Suprapubic skin (tissue), 4 donors: ENCODE measurements around the gene OSBPL3. TPM values are rescaled to one million over a fixed set of nuclear protein-coding genes. Genes with fewer than 3 reads are reported as not detected.

Experiments used
- DNase-seq, 2 donors: peaks; one replicate each; pipeline ENCODE4 v3.0.0-alpha.2; 2019; ENCODE audit warnings: low spot score in 2 of 2
- H3K27ac ChIP-seq: fragments of 200-600 bp; sonication (generic); one replicate; pipeline ENCODE4 v1.5.1; 2019
- H3K27me3 ChIP-seq: fragments of 200-600 bp; sonication (generic); one replicate; pipeline ENCODE4 v1.5.1; 2019
- H3K36me3 ChIP-seq: fragments of 200-600 bp; sonication (generic); one replicate; pipeline ENCODE4 v1.5.1; 2019
- H3K4me1 ChIP-seq: fragments of 200-600 bp; sonication (generic); one replicate; pipeline ENCODE4 v1.5.1; 2019
- H3K4me3 ChIP-seq: fragments of 200-600 bp; sonication (generic); one replicate; pipeline ENCODE4 v1.5.1; 2019; ENCODE audit warnings: mild to moderate bottlenecking
- H3K9me3 ChIP-seq: fragments of 200-600 bp; sonication (generic); one replicate; pipeline ENCODE4 v1.5.1; 2019
- EP300 ChIP-seq: sonication (generic); formaldehyde crosslinking; IDR thresholded peaks from one replicate; pipeline ENCODE4 v1.6.1; 2017; ENCODE audit warnings: antibody characterized with exemption
- POLR2A ChIP-seq, 2 donors: fragments of 450-650 bp; IDR thresholded peaks; one replicate each; pipeline ENCODE4 v1.6.1; 2017; ENCODE audit warnings: antibody characterized with exemption in 2 of 2, mild to moderate bottlenecking in 2 of 2, moderate library complexity in 2 of 2
- POLR2AphosphoS5 ChIP-seq, 3 donors: sonication (generic); formaldehyde crosslinking; IDR thresholded peaks; one replicate each; pipeline ENCODE4 v1.6.1; 2017; ENCODE audit warnings: antibody characterized with exemption in 3 of 3
- WGBS: methylation state at CpG from one replicate; pipeline ENCODE4 v1.1.5; 2018; 5-methylcytosine and 5-hydroxymethylcytosine counted together
- total RNA-seq, 4 donors: library from RNA; depleted of rRNA; stranded (reverse); fragments of >200 nt; gene quantifications; one replicate each; pipeline ENCODE4 v1.1.0, GENCODE V29; 2016
- TF ChIP-seq, protein P1 (sequence below), 2 donors: fragments of 200-600 bp in 1 of 2; fragments of 450-650 bp in 1 of 2; sonication (generic) in 1 of 2; IDR thresholded peaks; one replicate each; pipeline ENCODE4 v1.5.1; 2016 to 2019; ENCODE audit warnings: antibody characterized with exemption in 2 of 2, mild to moderate bottlenecking in 1 of 2, moderate library complexity in 1 of 2

OSBPL3 gene
- total RNA-seq, 4 donors from 2014 or later = 22.0 to 49.0 (median 27.3) TPM

DNA sequence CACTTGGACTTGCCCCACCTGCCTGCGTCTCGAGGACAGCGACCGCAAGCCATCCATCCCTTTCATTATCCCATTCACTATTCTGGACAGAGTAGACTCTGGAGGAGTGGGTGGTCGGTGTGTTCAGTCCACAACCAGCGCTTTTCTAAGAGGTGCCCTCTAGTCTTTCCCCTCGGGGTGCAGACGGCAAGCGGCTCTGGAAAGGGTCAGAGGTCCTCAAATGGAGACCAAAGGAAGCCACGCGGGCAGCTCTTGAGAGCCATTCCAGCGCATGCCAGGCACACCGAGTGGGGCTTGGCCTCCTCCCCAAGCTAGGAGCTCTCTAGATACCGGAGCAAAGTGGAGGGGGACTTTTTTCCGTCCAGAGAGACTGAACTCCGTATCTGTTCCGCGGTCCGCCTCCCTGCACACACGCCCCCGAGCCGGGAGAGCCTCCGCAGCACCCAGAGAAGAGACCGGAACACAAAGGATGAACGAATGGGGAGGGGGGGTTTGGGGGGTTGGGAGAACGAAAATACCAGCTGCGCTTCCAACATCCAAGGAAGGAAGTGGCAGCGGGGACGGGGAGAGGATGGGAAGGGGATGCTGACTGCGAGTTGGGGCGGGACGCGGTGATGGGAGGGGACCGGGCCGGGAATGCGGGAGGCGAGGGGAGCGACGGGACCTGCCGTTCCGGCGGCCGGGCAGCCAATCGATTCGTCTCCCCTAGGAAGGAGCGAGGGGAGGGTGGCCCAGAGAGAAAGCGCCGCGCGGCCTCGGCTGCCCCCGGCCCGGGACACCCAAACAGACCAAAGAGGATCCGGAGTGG lies 223.2 kb downstream of the OSBPL3 start:
- peak overlapping the region; percentile 70 for H3K27ac ChIP-seq
- TF ChIP-seq EP300 (no peak), POLR2A (IDR thresholded peaks at IDR 0.05) (no peak), POLR2AphosphoS5 (IDR thresholded peaks at IDR 0.05) (no peak)
- TF ChIP-seq, protein P1, sequence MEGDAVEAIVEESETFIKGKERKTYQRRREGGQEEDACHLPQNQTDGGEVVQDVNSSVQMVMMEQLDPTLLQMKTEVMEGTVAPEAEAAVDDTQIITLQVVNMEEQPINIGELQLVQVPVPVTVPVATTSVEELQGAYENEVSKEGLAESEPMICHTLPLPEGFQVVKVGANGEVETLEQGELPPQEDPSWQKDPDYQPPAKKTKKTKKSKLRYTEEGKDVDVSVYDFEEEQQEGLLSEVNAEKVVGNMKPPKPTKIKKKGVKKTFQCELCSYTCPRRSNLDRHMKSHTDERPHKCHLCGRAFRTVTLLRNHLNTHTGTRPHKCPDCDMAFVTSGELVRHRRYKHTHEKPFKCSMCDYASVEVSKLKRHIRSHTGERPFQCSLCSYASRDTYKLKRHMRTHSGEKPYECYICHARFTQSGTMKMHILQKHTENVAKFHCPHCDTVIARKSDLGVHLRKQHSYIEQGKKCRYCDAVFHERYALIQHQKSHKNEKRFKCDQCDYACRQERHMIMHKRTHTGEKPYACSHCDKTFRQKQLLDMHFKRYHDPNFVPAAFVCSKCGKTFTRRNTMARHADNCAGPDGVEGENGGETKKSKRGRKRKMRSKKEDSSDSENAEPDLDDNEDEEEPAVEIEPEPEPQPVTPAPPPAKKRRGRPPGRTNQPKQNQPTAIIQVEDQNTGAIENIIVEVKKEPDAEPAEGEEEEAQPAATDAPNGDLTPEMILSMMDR (IDR thresholded peaks at IDR 0.05) = no peak
- H3K27me3 ChIP-seq = peaks cover 16% of the 10 kb centered on the region
- peaks cover 21% of the 10 kb centered on the region for H3K4me1 ChIP-seq
- H3K4me3 ChIP-seq = peak overlapping the region; percentile 56
- no peaks in the 10 kb centered on the region for H3K9me3 ChIP-seq
- 9% methylated on average over 51 of the region's 54 CpGs for WGBS
- peak in 1 of 2 donors; percentile 82 for DNase-seq
- no peaks in the 10 kb centered on the region for H3K36me3 ChIP-seq

DNA sequence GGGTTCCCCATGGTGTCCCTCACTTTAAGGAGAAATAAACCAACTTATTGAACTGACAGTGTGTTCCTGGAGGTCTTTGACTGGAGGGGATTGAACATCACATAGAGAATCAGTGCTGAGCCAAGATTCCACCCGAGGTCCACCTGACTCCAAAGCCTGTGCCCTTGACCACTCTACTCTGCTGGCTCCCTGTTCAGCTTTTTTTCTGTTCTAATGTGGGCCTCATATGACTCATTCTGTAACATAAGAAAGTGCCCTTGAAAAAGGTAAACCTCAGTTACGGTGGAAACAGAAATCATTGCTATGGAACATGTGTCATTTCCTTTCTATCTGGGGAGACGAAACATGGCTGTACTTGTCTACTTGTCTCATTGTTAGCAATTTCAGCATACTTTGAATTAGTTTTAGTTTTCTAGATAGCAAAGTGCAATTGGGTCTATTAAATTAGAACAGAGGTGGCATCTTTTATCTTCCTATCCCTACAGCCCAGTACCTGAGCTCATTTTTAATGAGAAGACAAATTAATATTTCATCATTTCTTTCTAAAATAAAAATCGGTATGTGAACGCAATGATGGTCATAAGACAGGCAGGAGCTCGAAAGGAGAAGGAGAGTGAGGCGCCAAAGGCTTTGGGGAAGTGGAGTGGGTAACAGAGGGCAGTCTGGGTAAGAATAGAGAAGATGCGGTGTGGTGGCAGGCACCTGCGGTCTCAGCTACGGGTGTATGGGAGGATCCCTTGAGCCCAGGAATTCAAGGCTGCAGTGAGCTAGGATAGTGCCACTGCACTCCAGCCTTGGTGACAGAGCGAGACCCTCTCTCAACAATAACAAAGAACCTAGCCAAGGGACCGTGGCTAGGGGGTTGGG lies 224.2 kb downstream of the OSBPL3 start:
- Histone ChIP-seq H3K36me3 (no peaks in the 10 kb centered on the region), H3K4me3 (no peak overlapping the region), H3K27ac (no peak overlapping the region), H3K9me3 (no peaks in the 10 kb centered on the region), H3K4me1 (peaks cover 21% of the 10 kb centered on the region), H3K27me3 (peaks cover 16% of the 10 kb centered on the region)
- 83% methylated on average over 12 of the region's 12 CpGs for WGBS
- DNase-seq = no peak
- TF ChIP-seq, protein P1 (IDR thresholded peaks at IDR 0.05) = no peak
- TF ChIP-seq EP300 = no peak
- TF ChIP-seq POLR2AphosphoS5 (IDR thresholded peaks at IDR 0.05) = no peak
- TF ChIP-seq POLR2A (IDR thresholded peaks at IDR 0.05) = no peak

DNA sequence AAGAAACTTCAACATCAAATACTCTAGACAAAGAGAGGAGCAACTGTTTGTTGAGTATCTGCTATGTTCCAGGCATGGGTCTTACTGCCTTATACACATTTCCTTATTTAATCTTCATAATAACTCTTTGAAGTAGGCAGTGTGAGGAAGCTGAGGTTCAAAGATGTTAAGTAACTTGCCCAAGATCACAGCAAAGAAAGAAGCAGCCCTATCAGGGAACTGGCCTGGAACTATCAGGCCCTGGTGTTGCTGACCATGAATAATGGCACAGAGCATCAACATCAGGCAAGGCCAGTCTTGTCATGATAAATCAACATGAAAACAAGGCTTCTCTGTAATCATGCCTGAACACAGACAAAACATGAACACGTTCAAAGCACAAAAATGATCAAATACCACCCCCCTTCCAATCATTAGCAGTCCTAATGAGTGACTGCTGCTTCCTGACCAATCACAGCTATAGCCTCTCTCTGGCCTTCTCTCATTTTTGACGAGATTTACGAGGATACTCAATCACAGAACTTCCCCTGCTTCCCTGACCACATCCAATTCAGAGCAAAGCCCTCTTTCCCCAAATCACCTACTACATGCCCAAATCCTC lies 225.0 kb downstream of the OSBPL3 start:
- Histone ChIP-seq H3K4me1 (peaks cover 21% of the 10 kb centered on the region), H3K4me3 (no peak overlapping the region), H3K27me3 (peaks cover 16% of the 10 kb centered on the region), H3K9me3 (no peaks in the 10 kb centered on the region), H3K36me3 (no peaks in the 10 kb centered on the region), H3K27ac (no peak overlapping the region)
- TF ChIP-seq, protein P1 (IDR thresholded peaks at IDR 0.05) = no peak
- TF ChIP-seq POLR2A (IDR thresholded peaks at IDR 0.05) = no peak
- TF ChIP-seq POLR2AphosphoS5 (IDR thresholded peaks at IDR 0.05) = no peak
- no peak for TF ChIP-seq EP300
- 81% methylated on average over 3 of the region's 3 CpGs for WGBS
- DNase-seq = no peak

DNA sequence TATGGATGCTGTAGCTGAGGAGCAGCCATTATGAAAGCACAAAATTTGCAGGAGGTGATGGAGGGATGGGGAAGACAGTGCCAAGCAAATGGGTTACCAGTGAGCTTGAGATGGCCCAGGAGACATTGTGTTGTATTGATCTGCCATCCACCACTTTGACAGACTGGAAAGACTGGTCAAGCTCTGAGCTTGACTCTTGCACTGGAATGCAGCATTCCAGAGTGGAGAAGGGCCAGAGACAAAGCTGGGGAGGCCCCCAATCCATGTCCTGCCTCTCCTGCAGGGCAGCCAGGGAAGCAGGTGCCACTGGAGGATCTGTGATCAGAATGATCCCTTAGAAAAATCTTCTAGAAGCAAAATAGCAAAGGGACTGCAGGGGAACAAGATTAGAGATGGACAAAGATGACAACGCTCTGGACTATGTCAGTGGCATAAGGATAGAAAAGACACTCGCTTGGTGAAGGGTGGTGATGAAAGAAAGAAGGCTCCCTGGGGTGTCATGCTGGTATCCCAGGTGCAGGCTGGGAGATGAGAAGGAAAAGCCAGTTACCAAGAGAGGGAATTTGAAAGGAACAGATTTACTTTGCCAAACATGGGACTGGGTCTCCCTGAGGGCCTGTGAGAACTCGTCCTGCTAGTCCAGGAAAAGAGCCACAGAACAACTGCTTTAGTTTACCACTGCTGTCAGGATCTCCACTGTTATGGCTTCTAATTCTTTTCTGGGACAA lies 227.7 kb downstream of the OSBPL3 start:
- Histone ChIP-seq H3K4me1 (peaks cover 10% of the 10 kb centered on the region), H3K27ac (no peak overlapping the region), H3K27me3 (peaks cover 3% of the 10 kb centered on the region), H3K36me3 (no peaks in the 10 kb centered on the region), H3K4me3 (no peak overlapping the region), H3K9me3 (no peaks in the 10 kb centered on the region)
- TF ChIP-seq POLR2AphosphoS5 (IDR thresholded peaks at IDR 0.05) (no peak), EP300 (no peak), POLR2A (IDR thresholded peaks at IDR 0.05) (no peak)
- TF ChIP-seq, protein P1 (IDR thresholded peaks at IDR 0.05) = no peak
- DNase-seq = no peak
- 69% methylated on average over 3 of the region's 3 CpGs for WGBS
